ENCODE data around the gene MARCHF4.

MARCHF4 gene

GRCh38 chr2:216379977-216380376, 7.7 kb upstream of the MARCHF4 start:
- Histone ChIP-seq H3K79me2 (ENCODE audit: insufficient read depth, low read depth) (no peaks in the 10 kb centered on the region), H4K20me1 (ENCODE audit: insufficient read depth) (no peaks in the 10 kb centered on the region), H2AFZ (ENCODE audit: low read depth) (no peak overlapping the region), H3K27ac (no peak overlapping the region), H3K4me2 (no peak overlapping the region), H3K27me3 (ENCODE audit: insufficient read depth, low read depth) (no peaks in the 10 kb centered on the region), H3K4me1 (ENCODE audit: low read depth, poor library complexity, severe bottlenecking) (no peaks in the 10 kb centered on the region), H3K9ac (no peak overlapping the region), H3K36me3 (ENCODE audit: insufficient read depth) (no peaks in the 10 kb centered on the region), H3K4me3 (IDR thresholded peaks at IDR 0.05; ENCODE audit: insufficient read depth, low read depth, low read length) (no peak overlapping the region)
- TF ChIP-seq, protein P1, sequence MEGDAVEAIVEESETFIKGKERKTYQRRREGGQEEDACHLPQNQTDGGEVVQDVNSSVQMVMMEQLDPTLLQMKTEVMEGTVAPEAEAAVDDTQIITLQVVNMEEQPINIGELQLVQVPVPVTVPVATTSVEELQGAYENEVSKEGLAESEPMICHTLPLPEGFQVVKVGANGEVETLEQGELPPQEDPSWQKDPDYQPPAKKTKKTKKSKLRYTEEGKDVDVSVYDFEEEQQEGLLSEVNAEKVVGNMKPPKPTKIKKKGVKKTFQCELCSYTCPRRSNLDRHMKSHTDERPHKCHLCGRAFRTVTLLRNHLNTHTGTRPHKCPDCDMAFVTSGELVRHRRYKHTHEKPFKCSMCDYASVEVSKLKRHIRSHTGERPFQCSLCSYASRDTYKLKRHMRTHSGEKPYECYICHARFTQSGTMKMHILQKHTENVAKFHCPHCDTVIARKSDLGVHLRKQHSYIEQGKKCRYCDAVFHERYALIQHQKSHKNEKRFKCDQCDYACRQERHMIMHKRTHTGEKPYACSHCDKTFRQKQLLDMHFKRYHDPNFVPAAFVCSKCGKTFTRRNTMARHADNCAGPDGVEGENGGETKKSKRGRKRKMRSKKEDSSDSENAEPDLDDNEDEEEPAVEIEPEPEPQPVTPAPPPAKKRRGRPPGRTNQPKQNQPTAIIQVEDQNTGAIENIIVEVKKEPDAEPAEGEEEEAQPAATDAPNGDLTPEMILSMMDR (conservative IDR thresholded peaks at IDR 0.05; ENCODE audit: low read depth, low read length): no peak

DNA sequence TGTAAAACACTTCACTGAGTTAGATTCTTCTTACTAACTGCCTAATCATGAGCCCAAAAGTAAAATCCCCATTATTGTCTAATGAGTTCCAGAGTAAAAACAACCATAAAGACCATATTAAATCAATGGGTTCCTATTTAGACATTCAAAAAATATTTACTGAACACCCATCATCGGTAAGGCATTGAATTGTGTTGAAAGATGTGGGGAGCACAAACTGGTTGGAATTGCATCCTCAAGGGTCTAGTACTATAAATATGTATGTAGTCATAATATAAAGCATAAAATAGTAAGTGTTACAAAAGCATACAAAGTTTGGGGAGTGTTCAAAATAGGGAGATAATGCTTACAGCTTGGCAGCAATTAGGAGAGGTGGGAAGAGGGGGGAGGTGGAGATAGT, 3.0 kb upstream of the MARCHF4 start:
- TF ChIP-seq, protein P1 (conservative IDR thresholded peaks at IDR 0.05; ENCODE audit: low read depth, low read length): no peak
- Histone ChIP-seq H3K27ac (no peak overlapping the region), H3K9ac (no peak overlapping the region), H3K4me1 (ENCODE audit: low read depth, poor library complexity, severe bottlenecking) (no peaks in the 10 kb centered on the region), H3K4me3 (IDR thresholded peaks at IDR 0.05; ENCODE audit: insufficient read depth, low read depth, low read length) (no peak overlapping the region), H4K20me1 (ENCODE audit: insufficient read depth) (no peaks in the 10 kb centered on the region), H3K27me3 (ENCODE audit: insufficient read depth, low read depth) (no peaks in the 10 kb centered on the region), H3K4me2 (no peak overlapping the region), H3K79me2 (ENCODE audit: insufficient read depth, low read depth) (no peaks in the 10 kb centered on the region), H3K36me3 (ENCODE audit: insufficient read depth) (no peaks in the 10 kb centered on the region), H2AFZ (ENCODE audit: low read depth) (no peak overlapping the region)

- Histone ChIP-seq H4K20me1 (ENCODE audit: insufficient read depth) (no peaks in the 10 kb centered on the region), H3K9ac (no peak overlapping the region), H3K27me3 (ENCODE audit: insufficient read depth, low read depth) (no peaks in the 10 kb centered on the region), H3K79me2 (ENCODE audit: insufficient read depth, low read depth) (no peaks in the 10 kb centered on the region), H3K4me1 (ENCODE audit: low read depth, poor library complexity, severe bottlenecking) (no peaks in the 10 kb centered on the region), H3K27ac (no peak overlapping the region), H3K4me3 (IDR thresholded peaks at IDR 0.05; ENCODE audit: insufficient read depth, low read depth, low read length) (no peak overlapping the region), H2AFZ (ENCODE audit: low read depth) (no peak overlapping the region), H3K36me3 (ENCODE audit: insufficient read depth) (no peaks in the 10 kb centered on the region), H3K4me2 (no peak overlapping the region)
- TF ChIP-seq, protein P1 (conservative IDR thresholded peaks at IDR 0.05; ENCODE audit: low read depth, low read length): no peak
Measured at GRCh38 chr2:216373896-216374295, 1.6 kb upstream of the MARCHF4 start.

DNA sequence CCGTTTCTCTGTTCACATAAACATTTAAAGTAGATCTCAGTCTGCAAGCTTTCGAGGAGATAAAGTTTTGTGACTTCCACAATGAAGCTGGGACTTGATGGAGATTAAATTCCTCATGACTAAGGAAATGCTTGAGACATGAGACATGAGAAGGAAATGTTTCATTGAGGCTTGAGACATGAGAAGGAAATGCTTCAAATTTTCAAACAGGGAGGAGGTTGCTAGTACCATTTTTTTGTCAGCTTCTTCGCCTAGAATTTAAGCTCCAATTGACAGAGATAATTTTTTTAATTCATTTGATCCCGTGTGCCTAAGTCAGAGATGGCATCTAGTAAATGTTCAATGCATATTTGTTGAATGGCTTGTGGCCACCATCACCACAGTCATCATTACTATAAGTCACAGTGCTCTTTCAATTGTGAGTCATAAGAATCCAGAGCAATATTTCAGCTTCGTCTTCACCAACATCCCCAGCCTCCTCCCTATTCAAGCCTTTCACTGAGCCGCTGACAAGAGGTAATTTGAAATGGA, 543 bp upstream of the MARCHF4 start:
- Histone ChIP-seq H3K36me3 (ENCODE audit: insufficient read depth) (no peaks in the 10 kb centered on the region), H3K79me2 (ENCODE audit: insufficient read depth, low read depth) (no peaks in the 10 kb centered on the region), H3K4me1 (ENCODE audit: low read depth, poor library complexity, severe bottlenecking) (no peaks in the 10 kb centered on the region), H3K27ac (no peak overlapping the region), H4K20me1 (ENCODE audit: insufficient read depth) (no peaks in the 10 kb centered on the region), H3K4me3 (IDR thresholded peaks at IDR 0.05; ENCODE audit: insufficient read depth, low read depth, low read length) (no peak overlapping the region), H3K27me3 (ENCODE audit: insufficient read depth, low read depth) (no peaks in the 10 kb centered on the region), H3K4me2 (no peak overlapping the region), H2AFZ (ENCODE audit: low read depth) (no peak overlapping the region), H3K9ac (no peak overlapping the region)
- TF ChIP-seq, protein P1 (conservative IDR thresholded peaks at IDR 0.05; ENCODE audit: low read depth, low read length): no peak
